Measurements from ENCODE around the gene RIN1. TPM values are rescaled to one million over a fixed set of nuclear protein-coding genes. Genes with fewer than 3 reads are reported as not detected.

RIN1 gene
- total RNA-seq, 1 donor from 2014 or later: 2.3 TPM

DNA sequence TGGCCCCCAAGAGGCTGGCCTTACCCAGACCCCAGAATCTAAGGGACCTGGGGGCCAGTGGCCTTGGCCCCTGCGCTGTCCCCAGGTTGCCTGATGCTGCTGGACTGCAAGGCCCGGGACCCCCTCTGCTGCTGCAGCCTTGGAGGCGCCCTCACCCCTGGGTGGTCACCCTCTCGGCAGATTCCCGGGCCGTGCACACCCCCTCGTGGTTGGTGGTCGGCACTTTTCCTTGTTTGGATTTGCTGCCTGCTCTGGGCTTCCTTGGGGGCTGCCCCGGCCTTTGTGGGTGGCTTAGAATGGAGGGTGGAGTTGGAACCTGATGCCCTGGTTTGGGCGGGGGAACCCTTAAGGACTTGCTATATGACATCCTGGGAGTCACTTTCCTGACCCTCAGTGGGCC, 5.3 kb downstream of the RIN1 start:
- no peak overlapping the region for H3K4me3 Mint-ChIP-seq (ENCODE audit: low read depth)
- H3K27ac Mint-ChIP-seq: no peak overlapping the region
- H3K27me3 Mint-ChIP-seq: peaks cover 25% of the 10 kb centered on the region
- H3K36me3 Mint-ChIP-seq (ENCODE audit: insufficient read depth): no peaks in the 10 kb centered on the region
- peaks cover 1% of the 10 kb centered on the region for H3K4me1 Mint-ChIP-seq (ENCODE audit: low read depth)
- no peak for DNase-seq (ENCODE audit: low spot score, unreplicated experiment)
- TF ChIP-seq, protein P1, sequence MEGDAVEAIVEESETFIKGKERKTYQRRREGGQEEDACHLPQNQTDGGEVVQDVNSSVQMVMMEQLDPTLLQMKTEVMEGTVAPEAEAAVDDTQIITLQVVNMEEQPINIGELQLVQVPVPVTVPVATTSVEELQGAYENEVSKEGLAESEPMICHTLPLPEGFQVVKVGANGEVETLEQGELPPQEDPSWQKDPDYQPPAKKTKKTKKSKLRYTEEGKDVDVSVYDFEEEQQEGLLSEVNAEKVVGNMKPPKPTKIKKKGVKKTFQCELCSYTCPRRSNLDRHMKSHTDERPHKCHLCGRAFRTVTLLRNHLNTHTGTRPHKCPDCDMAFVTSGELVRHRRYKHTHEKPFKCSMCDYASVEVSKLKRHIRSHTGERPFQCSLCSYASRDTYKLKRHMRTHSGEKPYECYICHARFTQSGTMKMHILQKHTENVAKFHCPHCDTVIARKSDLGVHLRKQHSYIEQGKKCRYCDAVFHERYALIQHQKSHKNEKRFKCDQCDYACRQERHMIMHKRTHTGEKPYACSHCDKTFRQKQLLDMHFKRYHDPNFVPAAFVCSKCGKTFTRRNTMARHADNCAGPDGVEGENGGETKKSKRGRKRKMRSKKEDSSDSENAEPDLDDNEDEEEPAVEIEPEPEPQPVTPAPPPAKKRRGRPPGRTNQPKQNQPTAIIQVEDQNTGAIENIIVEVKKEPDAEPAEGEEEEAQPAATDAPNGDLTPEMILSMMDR (IDR thresholded peaks at IDR 0.05; ENCODE audit: unreplicated experiment): no peak
- H3K9me3 Mint-ChIP-seq (ENCODE audit: low read depth): no peaks in the 10 kb centered on the region

DNA sequence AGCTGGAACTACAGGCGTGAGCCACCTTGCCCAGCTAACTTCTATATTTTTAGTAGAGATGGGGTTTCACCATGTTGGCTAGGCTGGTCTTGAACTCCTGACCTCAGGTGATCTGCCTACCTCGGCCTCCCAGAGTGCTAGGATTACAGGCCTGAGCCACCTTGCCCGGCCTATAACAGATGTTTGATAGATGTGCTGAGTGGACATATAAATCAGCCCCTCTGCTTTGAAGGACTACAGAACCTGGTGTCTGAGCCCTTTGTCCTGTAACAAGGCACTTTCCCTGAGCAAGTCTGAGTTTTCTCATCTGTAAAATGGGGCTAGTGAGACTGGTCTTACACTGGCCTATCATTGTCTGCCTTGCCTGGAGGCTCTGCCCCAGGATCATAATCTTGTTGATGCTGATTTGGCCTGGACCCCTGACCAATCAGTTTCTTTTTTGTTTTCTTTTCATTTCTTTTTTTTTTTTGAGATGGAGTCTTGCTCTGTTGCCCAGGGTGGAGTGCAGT, 7.0 kb downstream of the RIN1 start:
- DNase-seq (ENCODE audit: low spot score, unreplicated experiment): no peak
- no peak overlapping the region for H3K27ac Mint-ChIP-seq
- no peaks in the 10 kb centered on the region for H3K9me3 Mint-ChIP-seq (ENCODE audit: low read depth)
- H3K36me3 Mint-ChIP-seq (ENCODE audit: insufficient read depth): no peaks in the 10 kb centered on the region
- no peak overlapping the region for H3K4me3 Mint-ChIP-seq (ENCODE audit: low read depth)
- peaks cover 1% of the 10 kb centered on the region for H3K4me1 Mint-ChIP-seq (ENCODE audit: low read depth)
- H3K27me3 Mint-ChIP-seq: peaks cover 20% of the 10 kb centered on the region
- TF ChIP-seq, protein P1 (IDR thresholded peaks at IDR 0.05; ENCODE audit: unreplicated experiment): no peak

DNA sequence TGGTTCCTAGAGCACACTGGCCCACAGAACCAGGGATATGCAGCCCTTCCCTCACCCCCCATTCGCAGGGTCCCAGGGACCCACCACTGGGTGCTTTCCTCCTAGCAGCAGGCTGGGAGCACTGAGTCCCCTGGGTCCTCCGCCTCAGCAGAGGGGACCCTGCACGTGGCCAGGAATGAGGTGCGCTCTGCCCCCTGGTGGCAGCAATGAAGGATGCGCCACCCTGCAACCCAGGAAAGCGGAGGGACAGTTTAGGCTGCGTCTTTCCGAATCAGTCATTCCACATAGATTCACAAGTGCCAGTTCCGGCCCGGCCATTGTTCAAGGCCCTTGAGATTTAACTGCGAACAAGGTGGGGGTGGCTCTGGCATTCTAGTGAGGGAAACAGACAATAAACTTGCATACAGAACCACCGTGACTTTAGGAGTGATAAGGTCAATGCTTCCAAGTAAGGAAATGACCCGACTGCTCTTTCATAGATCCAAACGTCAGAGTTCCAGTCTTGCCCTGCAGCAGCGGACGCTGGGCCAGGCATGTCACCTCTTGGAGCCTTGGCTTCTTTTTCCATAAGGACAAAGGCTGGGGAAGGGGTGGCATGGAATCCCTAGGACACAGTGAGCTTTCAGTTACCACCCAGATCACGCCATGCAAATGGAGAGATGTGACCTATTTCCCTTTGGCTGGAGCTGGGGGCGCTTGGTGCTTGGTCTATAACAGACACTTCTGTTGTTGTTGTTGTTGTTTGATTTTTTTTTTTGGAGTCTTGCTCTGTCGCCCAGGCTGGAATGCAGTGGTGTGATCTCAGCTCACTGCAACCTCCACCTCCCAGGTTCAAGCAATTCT, 7.7 kb downstream of the RIN1 start:
- H3K9me3 Mint-ChIP-seq (ENCODE audit: low read depth): no peaks in the 10 kb centered on the region
- peaks cover 20% of the 10 kb centered on the region for H3K27me3 Mint-ChIP-seq
- H3K36me3 Mint-ChIP-seq (ENCODE audit: insufficient read depth): no peaks in the 10 kb centered on the region
- no peak overlapping the region for H3K4me3 Mint-ChIP-seq (ENCODE audit: low read depth)
- peaks cover 1% of the 10 kb centered on the region for H3K4me1 Mint-ChIP-seq (ENCODE audit: low read depth)
- no peak overlapping the region for H3K27ac Mint-ChIP-seq
- TF ChIP-seq, protein P1 (IDR thresholded peaks at IDR 0.05; ENCODE audit: unreplicated experiment): peak; percentile 99
- peak; percentile 74 for DNase-seq (ENCODE audit: low spot score, unreplicated experiment)

DNA sequence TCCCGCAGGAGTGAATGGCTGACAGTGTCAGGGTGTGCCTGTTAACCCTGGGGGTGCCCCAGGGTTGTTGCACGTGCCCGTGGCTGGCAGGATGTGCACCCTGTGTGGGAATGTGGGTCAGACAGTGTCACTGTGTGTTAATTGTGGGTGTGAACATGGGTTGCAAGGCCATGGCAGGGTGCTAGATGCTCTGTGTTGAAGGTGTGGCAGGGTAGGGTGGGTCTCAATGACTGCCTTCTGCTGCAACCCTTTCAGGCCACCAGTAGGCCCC, 8.3 kb downstream of the RIN1 start:
- Mint-ChIP-seq H3K27me3 (peaks cover 20% of the 10 kb centered on the region), H3K27ac (no peak overlapping the region), H3K4me3 (ENCODE audit: low read depth) (no peak overlapping the region), H3K36me3 (ENCODE audit: insufficient read depth) (no peaks in the 10 kb centered on the region), H3K9me3 (ENCODE audit: low read depth) (no peaks in the 10 kb centered on the region), H3K4me1 (ENCODE audit: low read depth) (peaks cover 1% of the 10 kb centered on the region)
- DNase-seq (ENCODE audit: low spot score, unreplicated experiment): no peak
- TF ChIP-seq, protein P1 (IDR thresholded peaks at IDR 0.05; ENCODE audit: unreplicated experiment): no peak

DNA sequence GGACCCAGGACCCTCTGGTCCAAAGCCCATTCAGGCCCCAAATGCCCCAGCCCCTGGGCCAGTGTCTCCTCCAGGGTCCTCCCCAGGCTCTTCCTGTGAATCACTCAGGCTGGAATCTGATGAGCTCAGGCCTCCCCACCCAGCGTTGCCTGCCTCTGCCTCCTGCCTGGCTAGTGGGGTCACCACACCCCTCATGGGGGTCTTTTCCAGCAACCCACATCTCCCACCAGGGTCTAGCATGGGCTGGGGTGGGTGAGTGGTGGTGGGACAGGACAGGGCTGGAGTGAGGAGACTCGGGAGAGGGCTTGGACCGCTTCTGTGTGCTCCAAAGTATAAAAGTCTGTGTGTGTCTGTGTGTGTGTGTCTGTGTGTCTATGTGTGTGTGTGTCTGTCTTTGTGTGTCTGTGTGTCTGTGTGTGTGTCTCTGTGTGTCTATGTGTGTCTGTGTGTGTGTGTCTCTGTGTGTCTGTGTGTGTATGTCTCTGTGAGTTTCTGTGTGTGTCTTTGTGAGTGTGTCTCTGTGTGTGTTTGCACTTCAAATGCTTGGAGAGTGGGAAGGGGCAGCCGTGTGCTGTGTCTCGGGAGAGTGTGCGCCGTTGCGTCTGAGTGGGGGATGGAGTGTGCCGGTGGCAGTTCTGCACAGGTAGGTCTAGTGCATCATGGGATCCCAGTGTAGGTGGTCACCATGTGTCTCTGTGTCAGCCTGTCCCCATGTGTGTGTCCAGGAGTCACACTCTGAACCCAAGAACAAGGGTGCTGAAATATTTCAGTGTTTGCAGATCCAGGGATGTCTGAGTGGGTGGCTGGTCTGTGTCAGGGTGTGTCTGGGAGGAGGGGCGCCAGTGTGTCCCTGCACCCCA, 8.8 kb downstream of the RIN1 start:
- no peak overlapping the region for H3K27ac Mint-ChIP-seq
- TF ChIP-seq, protein P1 (IDR thresholded peaks at IDR 0.05; ENCODE audit: unreplicated experiment): no peak
- no peaks in the 10 kb centered on the region for H3K9me3 Mint-ChIP-seq (ENCODE audit: low read depth)
- H3K27me3 Mint-ChIP-seq: peaks cover 20% of the 10 kb centered on the region
- no peak overlapping the region for H3K4me3 Mint-ChIP-seq (ENCODE audit: low read depth)
- no peaks in the 10 kb centered on the region for H3K36me3 Mint-ChIP-seq (ENCODE audit: insufficient read depth)
- peaks cover 1% of the 10 kb centered on the region for H3K4me1 Mint-ChIP-seq (ENCODE audit: low read depth)
- DNase-seq (ENCODE audit: low spot score, unreplicated experiment): no peak
